ENCODE data around the gene GARIN3. TPM values are rescaled to one million over a fixed set of nuclear protein-coding genes. Genes with fewer than 3 reads are reported as not detected.

GARIN3 gene
- total RNA-seq, 1 donor = not detected

DNA sequence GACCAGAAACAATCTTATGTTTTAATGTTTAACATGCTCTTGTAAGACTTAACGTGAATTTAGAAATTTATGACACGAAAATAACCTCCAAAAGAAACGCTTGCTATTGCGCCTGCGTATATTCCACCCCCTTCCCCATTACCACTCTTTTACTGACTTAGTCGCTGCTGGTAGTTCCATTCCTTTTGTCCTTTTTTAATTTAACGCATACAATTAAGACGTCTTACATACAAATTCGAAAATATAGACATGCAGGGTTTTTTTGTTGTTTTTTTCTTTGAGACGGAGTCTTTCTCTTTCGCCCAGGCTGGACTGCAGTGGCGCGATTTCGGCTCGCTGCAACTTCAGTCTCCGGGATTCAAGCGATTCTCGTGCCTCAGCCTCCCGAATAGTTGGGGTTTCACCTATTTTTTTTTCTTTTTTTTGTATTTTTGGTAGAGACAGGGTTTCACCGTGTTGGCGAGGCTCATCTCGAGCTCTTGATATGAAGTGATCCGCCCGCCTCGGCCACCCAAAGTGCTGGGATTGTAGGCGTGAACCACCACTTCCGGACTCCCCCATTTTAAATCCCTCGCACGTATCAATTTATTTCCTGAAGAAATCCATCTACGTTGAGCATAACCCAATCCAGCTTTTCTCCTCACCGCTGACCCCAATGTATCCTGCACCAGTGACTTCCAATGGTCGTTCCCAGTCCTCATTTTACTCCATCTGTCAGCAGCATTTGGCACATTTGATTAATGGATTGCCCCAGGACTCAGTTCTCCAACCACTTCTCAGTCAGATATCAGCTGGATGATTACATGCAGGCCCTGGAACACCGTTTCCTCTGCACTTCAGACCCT, 22.7 kb downstream of the GARIN3 start:
- peak overlapping the region; percentile 97 for H3K4me3 ChIP-seq (ENCODE audit: low read depth, low read length)
- DNase-seq (ENCODE audit: low read depth) = no peak
- TF ChIP-seq, protein P1, sequence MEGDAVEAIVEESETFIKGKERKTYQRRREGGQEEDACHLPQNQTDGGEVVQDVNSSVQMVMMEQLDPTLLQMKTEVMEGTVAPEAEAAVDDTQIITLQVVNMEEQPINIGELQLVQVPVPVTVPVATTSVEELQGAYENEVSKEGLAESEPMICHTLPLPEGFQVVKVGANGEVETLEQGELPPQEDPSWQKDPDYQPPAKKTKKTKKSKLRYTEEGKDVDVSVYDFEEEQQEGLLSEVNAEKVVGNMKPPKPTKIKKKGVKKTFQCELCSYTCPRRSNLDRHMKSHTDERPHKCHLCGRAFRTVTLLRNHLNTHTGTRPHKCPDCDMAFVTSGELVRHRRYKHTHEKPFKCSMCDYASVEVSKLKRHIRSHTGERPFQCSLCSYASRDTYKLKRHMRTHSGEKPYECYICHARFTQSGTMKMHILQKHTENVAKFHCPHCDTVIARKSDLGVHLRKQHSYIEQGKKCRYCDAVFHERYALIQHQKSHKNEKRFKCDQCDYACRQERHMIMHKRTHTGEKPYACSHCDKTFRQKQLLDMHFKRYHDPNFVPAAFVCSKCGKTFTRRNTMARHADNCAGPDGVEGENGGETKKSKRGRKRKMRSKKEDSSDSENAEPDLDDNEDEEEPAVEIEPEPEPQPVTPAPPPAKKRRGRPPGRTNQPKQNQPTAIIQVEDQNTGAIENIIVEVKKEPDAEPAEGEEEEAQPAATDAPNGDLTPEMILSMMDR (IDR thresholded peaks at IDR 0.05; ENCODE audit: insufficient read depth, low read depth, low read length) = no peak

DNA sequence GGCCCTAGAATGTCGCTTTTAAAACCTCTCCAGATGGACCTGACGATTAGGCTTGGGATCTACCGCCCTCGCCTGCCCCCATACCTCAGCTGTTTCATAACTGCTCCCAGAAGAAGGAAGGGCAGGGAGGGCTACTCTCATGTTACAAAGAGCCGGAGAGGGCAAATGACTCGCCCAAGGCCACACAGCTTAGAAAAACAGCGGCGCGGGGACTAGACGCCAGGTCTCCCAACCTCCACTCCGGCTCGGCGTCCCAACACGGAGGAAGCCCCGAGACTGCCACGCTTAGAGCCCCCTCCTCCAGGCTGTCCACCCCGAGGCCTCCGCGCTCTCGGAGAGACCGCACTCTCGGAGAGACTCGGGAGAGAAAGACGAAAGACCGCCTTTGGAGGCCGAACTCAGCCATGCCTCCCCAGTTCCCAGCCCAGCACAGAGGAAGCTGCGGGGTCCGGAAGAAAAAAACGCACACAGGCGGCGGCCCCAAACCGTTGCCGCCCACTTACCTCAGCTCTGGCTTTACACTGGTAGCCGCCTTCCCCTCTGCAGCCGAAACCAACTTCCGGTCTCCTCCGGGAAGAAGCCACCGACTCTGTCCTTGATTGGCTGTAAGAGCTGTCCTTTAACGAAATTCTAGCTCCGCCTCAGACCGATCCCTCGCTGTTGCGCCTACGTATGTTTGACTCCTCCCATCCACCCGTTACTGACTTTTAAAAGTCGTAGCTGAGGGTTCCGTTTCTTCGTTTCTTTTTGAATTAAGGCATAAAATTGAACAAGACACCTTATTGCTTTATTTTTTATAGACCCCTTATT, 23.5 kb downstream of the GARIN3 start, which contains the start of gene MED7:
MED7 (minus strand) TSS at position 549 of the 810 bp plus-strand sequence. CDS start 3,434 bp downstream, outside the sequence.
- TF ChIP-seq, protein P1 (IDR thresholded peaks at IDR 0.05; ENCODE audit: insufficient read depth, low read depth, low read length) = no peak
- DNase-seq (ENCODE audit: low read depth) = peak; percentile 99
- H3K4me3 ChIP-seq (ENCODE audit: low read depth, low read length) = peak within 1 kb of the TSS; percentile 97

DNA sequence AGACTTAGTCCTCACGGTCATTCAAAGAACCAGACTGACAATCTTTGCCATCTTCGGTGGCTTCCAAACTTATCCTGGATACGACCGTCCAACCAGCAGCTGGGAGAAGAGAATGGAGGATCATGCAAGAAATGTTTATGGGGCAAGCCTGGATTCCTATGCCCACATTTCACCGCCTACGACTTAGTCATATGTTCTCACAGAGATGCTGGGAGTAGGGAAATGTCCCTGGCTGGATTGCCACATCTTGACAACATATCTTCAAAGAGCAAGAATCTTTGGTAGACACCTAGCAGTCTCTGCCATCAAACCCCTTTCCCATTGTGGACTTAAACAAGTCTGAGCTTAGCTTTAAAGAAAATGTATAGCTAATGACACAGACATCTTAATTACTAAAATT, 28.4 kb downstream of the GARIN3 start:
- H3K4me3 ChIP-seq (ENCODE audit: low read depth, low read length) = no peak overlapping the region
- TF ChIP-seq, protein P1 (IDR thresholded peaks at IDR 0.05; ENCODE audit: insufficient read depth, low read depth, low read length) = no peak
- DNase-seq (ENCODE audit: low read depth) = peak; percentile 12

DNA sequence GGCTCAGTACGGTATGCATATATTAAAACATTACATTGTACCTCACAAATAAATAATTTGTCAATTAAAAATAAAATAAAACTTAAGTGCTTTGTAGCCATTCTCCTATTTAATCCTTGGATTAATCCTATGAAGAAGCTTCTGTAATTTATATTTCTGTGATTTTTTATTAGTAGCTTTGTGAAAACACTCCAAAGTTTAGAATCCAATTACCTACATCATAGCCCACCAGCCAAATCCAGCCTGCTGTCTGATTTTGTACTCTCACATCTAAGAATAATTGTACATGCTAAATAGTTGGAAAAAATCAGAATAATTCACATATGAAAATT, 33.8 kb downstream of the GARIN3 start:
- no peak overlapping the region for H3K4me3 ChIP-seq (ENCODE audit: low read depth, low read length)
- DNase-seq (ENCODE audit: low read depth) = no peak
- TF ChIP-seq, protein P1 (IDR thresholded peaks at IDR 0.05; ENCODE audit: insufficient read depth, low read depth, low read length) = no peak

DNA sequence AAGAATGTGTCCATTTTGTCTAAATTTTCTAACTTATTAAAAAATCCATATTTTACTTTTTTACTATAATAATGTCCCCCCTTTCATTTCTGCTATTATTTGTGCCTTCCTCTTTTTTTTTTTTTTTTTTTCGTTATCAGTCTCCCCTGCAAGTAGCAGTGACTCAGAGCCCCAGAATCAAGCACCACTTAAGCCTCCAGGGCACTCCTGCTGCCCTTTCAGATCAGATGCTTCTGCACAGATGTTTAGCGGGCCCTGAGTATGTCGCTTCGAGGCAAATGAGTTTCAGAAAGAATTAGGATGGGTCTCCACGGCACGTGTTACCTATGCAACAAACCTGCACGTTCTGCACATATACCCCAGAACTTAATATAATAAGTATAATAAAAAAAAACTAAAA, 35.1 kb downstream of the GARIN3 start:
- DNase-seq (ENCODE audit: low read depth) = peak; percentile 33
- TF ChIP-seq, protein P1 (IDR thresholded peaks at IDR 0.05; ENCODE audit: insufficient read depth, low read depth, low read length) = no peak
- H3K4me3 ChIP-seq (ENCODE audit: low read depth, low read length) = no peak overlapping the region

DNA sequence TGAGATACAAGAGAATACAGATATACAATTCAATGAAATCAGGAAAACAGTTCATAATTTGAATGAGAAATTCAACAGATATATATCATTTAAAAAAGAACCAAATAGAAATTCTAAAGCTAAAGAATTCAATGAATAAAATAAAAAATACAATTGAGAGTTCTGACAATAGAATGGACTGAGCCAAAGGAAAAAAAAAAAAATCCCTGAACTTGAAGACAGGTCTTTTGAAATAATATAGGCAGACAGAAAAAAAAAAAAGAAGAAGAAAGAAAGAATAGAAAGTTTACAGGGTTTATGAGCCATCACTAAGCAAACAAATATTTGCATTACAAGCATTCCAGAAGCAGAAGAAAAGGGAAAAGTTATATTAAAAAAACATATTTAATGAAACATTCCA, 44.4 kb downstream of the GARIN3 start:
- TF ChIP-seq, protein P1 (IDR thresholded peaks at IDR 0.05; ENCODE audit: insufficient read depth, low read depth, low read length) = no peak
- H3K4me3 ChIP-seq (ENCODE audit: low read depth, low read length) = no peak overlapping the region
- DNase-seq (ENCODE audit: low read depth) = no peak

Measured in fibroblast of villous mesenchyme (primary cell).